GM19035 (cell line): ENCODE results near the gene ZNF444.
"Not testable (repeated sequence)": the region's sequence is repeated elsewhere in the genome, so short reads cannot be mapped to it uniquely, and the experiment has no call there.

Source experiments
- ATAC-seq: cut with Tn5 transposase; IDR thresholded peaks from one replicate; pipeline ENCODE4 v1.9.1; 2021; ENCODE audit not compliant: unreplicated experiment

ZNF444 gene

GRCh38 chr19:56175861-56176307 is 34.8 kb downstream of the ZNF444 start, which contains the start of gene GALP:
Gene GALP, plus strand, starts transcription at chr19:56176008. Its CDS starts 1,101 bp downstream, at chr19:56177109.
- not testable (repeated sequence) for ATAC-seq

GRCh38 chr19:56176310-56176709 is 35.2 kb downstream of the ZNF444 start:
- ATAC-seq, result not testable (repeated sequence)

- no peak for ATAC-seq
Measured at GRCh38 chr19:56176881-56177280, 35.8 kb downstream of the ZNF444 start.

- ATAC-seq, result no peak
Measured at GRCh38 chr19:56177564-56178243, 36.6 kb downstream of the ZNF444 start.

- no peak for ATAC-seq
Measured at GRCh38 chr19:56189785-56190184, 48.7 kb downstream of the ZNF444 start.

GRCh38 chr19:56191115-56191514 is 50.0 kb downstream of the ZNF444 start:
- no peak for ATAC-seq

- ATAC-seq, result no peak
Measured at GRCh38 chr19:56191711-56192110, 50.6 kb downstream of the ZNF444 start.

GRCh38 chr19:56193981-56194640 is 53.0 kb downstream of the ZNF444 start:
- no peak for ATAC-seq

- ATAC-seq, result not testable (repeated sequence)
Measured at GRCh38 chr19:56197646-56198045, 56.6 kb downstream of the ZNF444 start, which contains the start of gene ZSCAN5B. Gene ZSCAN5B, minus strand, starts transcription at chr19:56197783. Its CDS starts 4,731 bp downstream, at chr19:56193052.

GRCh38 chr19:56199687-56200086 is 58.6 kb downstream of the ZNF444 start:
- no peak for ATAC-seq

- ATAC-seq, result no peak
Measured at GRCh38 chr19:56201973-56202372, 60.9 kb downstream of the ZNF444 start, which contains the start of gene ZSCAN5C. Gene ZSCAN5C, plus strand, starts transcription at chr19:56202273. Its CDS starts 3,641 bp downstream, at chr19:56205914.

GRCh38 chr19:56207581-56207980 is 66.5 kb downstream of the ZNF444 start:
- ATAC-seq, result not testable (repeated sequence)

GRCh38 chr19:56209091-56209490 is 68.0 kb downstream of the ZNF444 start:
- no peak for ATAC-seq

- ATAC-seq, result not testable (repeated sequence)
Measured at GRCh38 chr19:56210036-56210435, 68.9 kb downstream of the ZNF444 start.
